Heart right ventricle (tissue), 16 donors: ENCODE data around the gene OCEL1. TPM values are rescaled to one million over a fixed set of nuclear protein-coding genes. Genes with fewer than 3 reads are reported as not detected.

Experiments
- ATAC-seq, 8 donors: fragments of 200-7000 bp; cut with Tn5 transposase; one replicate each; pipeline ENCODE4 v1.9.1; 2020; ENCODE audit warnings: mild to moderate bottlenecking in 8 of 8, moderate library complexity in 8 of 8, moderate number of reproducible peaks in 1 of 8
- DNase-seq, 2 donors: peaks; one replicate each; pipeline ENCODE4 v3.0.0-alpha.2; 2020
- H3K27ac ChIP-seq, 10 donors: fragments of 200-600 bp; sonication (generic) in 2 of 10; one replicate each; pipeline versions ENCODE4 v1.5.0 to v1.8.0; 2020 to 2022; ENCODE audit warnings: mild to moderate bottlenecking in 3 of 10
- H3K27me3 ChIP-seq, 7 donors: fragments of 200-600 bp; one replicate each; pipeline ENCODE4 v1.8.0; 2021 to 2022; ENCODE audit warnings: mild to moderate bottlenecking in 2 of 7
- H3K36me3 ChIP-seq, 9 donors: fragments of 200-600 bp; sonication (generic) in 1 of 9; one replicate each; pipeline versions ENCODE4 v1.5.0 to v1.8.0; 2020 to 2022; ENCODE audit warnings: mild to moderate bottlenecking in 2 of 9
- H3K4me1 ChIP-seq, 9 donors: fragments of 200-600 bp; sonication (generic) in 1 of 9; one replicate each; pipeline versions ENCODE4 v1.5.0 to v1.8.0; 2020 to 2022; ENCODE audit warnings: mild to moderate bottlenecking in 4 of 9
- H3K4me3 ChIP-seq, 10 donors: fragments of 200-600 bp; sonication (generic) in 2 of 10; one replicate each; pipeline versions ENCODE4 v1.5.0 to v1.8.0; 2020 to 2022; ENCODE audit warnings: mild to moderate bottlenecking in 7 of 10, moderate library complexity in 2 of 10
- H3K9me3 ChIP-seq, 11 donors: fragments of 200-600 bp in 10 of 11; sonication (generic) in 2 of 11; one replicate each; pipeline versions ENCODE4 v1.5.0 to v1.8.0; 2013 to 2022; ENCODE audit warnings: mild to moderate bottlenecking in 2 of 11, control low read depth in 1 of 11, moderate library complexity in 1 of 11
- WGBS, 2 donors: extraction: QIAGEN DNeasy Blood & Tissue Kit; methylation state at CpG; one replicate each; pipeline ENCODE4 v1.1.7; 2013; ENCODE audit warnings: inconsistent platforms in 1 of 2; 5-methylcytosine and 5-hydroxymethylcytosine counted together
- intact Hi-C, 10 donors: fragments of 100-400 bp; cut with DNase I; formaldehyde crosslinking; loops; one replicate each; pipeline versions ENCODE4 v1.11.1 to v1.14.2; 2022
- polyA plus RNA-seq, 2 donors: library from polyadenylated mRNA; stranded (reverse); fragments of 200-250 nt; gene quantifications; one replicate each; pipeline ENCODE4 v1.2.3, GENCODE V29; 2013
- total RNA-seq, 10 donors: library from RNA; stranded (reverse); fragmentation: NEBNext Ultra II Directional in 3 of 10; extraction: Animal tissue kit (Norgen Biotek cat#: 25700) in 3 of 10; gene quantifications; one replicate each; pipeline versions ENCODE4 v1.2.1 to v1.2.4, GENCODE V29; 2021 to 2023
- TF ChIP-seq, protein P1 (sequence below), 9 donors: fragments of 200-600 bp; sonication (generic) in 2 of 9; IDR thresholded peaks; one replicate each; pipeline versions ENCODE4 v1.5.0 to v1.8.0; 2021 to 2022; ENCODE audit warnings: antibody characterized with exemption in 9 of 9, mild to moderate bottlenecking in 5 of 9, moderate library complexity in 1 of 9
- donor health status: Arrhythmogenic right ventricular cardiomyopathy.
- donor health status: ischemic (EF 13 %, LVEDD 7.1; RV severe dilation, severe dysfunction).
- donor health status: healthy with polysubstance abuse.
- donor health status: DM: no; HTN: yes; CAD: no.
- donor health status: DM: no; HTN: no; CAD: no.
- donor health status: ischemic (EF 25% LVEDD 6.9; RV normal size, moderate dysfunction).
- donor health status: ischemic (EF 25% LVEDD 5.7; RV mildly dilated, moderate dysfunction).
- donor health status: healthy.
- donor health status: DM: yes; HTN: yes; CAD: no.
- donor health status: Ischemic cardiomyopathy.
- donor health status: ischemic (EF 35%, LVEDD 5.7; RV mildly dilated, moderate dysfunction).
- donor health status: nonischemic (EF 11% LVEDD 7.7; RV severe dilation, severe dysfunction).
- donor health status: DM: yes; HTN: yes; CAD: no.
- donor health status: PGD.
- donor health status: ischemic (EF 29% LVEDD 5.4; RV normal size, mild dysfunction).
- donor health status: nonischemic (EF 23%, LVEDD 6.1; RV moderate dilation, normal function).

Gene OCEL1
- total and polyA plus RNA-seq, 12 donors = 7.2 to 47.4 (median 15.3) TPM

DNA sequence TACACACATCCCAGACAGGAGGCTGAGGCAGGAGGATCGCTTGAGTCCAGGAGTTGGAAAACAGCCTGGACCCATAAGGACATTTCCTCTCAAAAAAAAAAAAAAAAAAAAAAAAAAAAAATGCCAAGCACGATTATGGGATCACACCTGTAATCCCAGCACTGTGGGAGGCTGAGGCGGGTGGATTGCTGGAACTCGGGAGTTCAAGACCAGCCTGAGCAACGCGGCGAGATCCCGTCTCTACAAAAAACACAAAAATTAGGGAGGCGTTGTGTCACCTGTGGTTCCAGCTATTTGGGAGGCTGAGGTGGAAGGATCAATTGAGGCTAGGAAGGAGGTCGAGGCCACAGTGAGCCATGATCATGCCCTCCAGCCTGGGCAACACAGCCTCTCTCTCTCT, 973 bp upstream of the OCEL1 start:
- peak overlapping the region in 1 of 10 donors; percentile 74 for H3K4me3 ChIP-seq
- DNase-seq (no peak), ATAC-seq (no peak)
- no peaks in the 10 kb centered on the region for H3K27me3 ChIP-seq
- peaks cover 0 to 27% (median 15%) of the 10 kb centered on the region in 9 donors for H3K4me1 ChIP-seq
- TF ChIP-seq, protein P1, sequence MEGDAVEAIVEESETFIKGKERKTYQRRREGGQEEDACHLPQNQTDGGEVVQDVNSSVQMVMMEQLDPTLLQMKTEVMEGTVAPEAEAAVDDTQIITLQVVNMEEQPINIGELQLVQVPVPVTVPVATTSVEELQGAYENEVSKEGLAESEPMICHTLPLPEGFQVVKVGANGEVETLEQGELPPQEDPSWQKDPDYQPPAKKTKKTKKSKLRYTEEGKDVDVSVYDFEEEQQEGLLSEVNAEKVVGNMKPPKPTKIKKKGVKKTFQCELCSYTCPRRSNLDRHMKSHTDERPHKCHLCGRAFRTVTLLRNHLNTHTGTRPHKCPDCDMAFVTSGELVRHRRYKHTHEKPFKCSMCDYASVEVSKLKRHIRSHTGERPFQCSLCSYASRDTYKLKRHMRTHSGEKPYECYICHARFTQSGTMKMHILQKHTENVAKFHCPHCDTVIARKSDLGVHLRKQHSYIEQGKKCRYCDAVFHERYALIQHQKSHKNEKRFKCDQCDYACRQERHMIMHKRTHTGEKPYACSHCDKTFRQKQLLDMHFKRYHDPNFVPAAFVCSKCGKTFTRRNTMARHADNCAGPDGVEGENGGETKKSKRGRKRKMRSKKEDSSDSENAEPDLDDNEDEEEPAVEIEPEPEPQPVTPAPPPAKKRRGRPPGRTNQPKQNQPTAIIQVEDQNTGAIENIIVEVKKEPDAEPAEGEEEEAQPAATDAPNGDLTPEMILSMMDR (IDR thresholded peaks at IDR 0.05) = no peak
- no peaks in the 10 kb centered on the region for H3K9me3 ChIP-seq
- peaks cover 0 to 23% (median 0%) of the 10 kb centered on the region in 9 donors for H3K36me3 ChIP-seq
- H3K27ac ChIP-seq = no peak overlapping the region
- WGBS, 2 donors = 83 to 85% methylated on average over 10 of the region's 10 CpGs
- intact Hi-C loops = loop anchor here in 3 of 10 donors (5.0 to 10.0 kb wide), 2 partner anchors 148 to 150 kb away; partner anchors contain the start of genes HAUS8 (in 3 of the 3) and MYO9B (in 3 of the 3)

DNA sequence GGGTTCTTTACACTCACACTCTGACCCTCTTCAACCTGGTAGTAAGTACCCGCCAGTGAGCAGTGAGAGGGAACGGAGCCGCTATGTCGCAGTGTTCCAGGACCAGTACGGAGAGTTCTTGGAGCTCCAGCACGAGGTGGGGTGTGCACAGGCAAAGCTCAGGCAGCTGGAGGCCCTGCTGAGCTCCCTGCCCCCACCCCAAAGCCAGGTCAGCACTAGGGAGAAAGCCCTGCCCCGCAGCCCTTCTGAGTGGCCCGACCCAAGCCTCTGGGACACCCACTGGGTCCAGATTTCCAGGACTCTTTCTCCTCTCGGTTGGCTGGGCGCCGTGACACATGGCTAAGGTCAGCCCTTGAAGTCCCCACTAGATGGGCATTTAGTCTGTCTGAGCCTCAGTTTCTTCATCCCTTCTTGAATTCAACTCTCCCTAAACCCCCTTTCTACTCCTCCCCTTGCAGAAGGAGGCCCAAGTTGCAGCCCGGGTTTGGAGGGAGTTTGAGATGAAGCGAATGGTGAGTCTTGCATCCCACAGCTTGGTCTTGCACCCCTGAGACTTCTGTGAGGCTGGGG, 1.9 kb downstream of the OCEL1 start:
- 69 to 77% methylated on average over 13 of the region's 13 CpGs for WGBS, 2 donors
- peaks cover 0 to 50% (median 17%) of the 10 kb centered on the region in 9 donors for H3K36me3 ChIP-seq
- intact Hi-C loops = loop anchor here in 3 of 10 donors (2.0 to 10.0 kb wide), 3 partner anchors 17 to 153 kb away; partner anchors contain the start of genes HAUS8 (in 3 of the 3), MYO9B (in 3 of the 3) and NR2F6 (in 1 of the 3)
- H3K27me3 ChIP-seq = no peaks in the 10 kb centered on the region
- no peaks in the 10 kb centered on the region for H3K9me3 ChIP-seq
- DNase-seq = no peak
- H3K4me3 ChIP-seq = no peak overlapping the region
- H3K27ac ChIP-seq = peak overlapping the region in 1 of 10 donors; percentile 21
- no peak for ATAC-seq
- TF ChIP-seq, protein P1 (IDR thresholded peaks at IDR 0.05) = no peak
- H3K4me1 ChIP-seq = peaks cover 0 to 25% (median 17%) of the 10 kb centered on the region in 9 donors

DNA sequence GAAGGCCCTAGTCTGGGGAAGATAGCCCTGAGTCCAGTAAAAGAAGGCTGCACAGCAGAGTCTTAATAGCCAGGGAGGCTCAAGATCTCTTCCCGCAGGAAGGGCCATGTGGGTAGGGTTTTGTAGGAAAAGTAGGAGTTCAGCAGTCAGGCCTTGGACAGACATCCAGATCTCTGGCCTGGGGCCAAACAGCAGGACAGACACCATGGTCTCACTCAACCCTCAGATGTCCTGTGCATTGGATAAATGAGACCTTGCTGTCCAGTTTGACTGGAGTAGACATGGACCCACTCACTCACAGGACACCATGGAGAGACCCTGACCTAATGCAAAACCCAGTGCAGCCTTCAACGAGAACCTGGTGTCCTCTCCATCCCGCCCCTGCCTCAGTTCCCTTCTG, 3.9 kb downstream of the OCEL1 start:
- H3K9me3 ChIP-seq = no peaks in the 10 kb centered on the region
- DNase-seq (no peak), ATAC-seq (no peak)
- no peak overlapping the region for H3K4me3 ChIP-seq
- no peaks in the 10 kb centered on the region for H3K27me3 ChIP-seq
- peaks cover 0 to 60% (median 18%) of the 10 kb centered on the region in 9 donors for H3K36me3 ChIP-seq
- peaks cover under 1 to 30% (median 25%) of the 10 kb centered on the region in 9 donors for H3K4me1 ChIP-seq
- H3K27ac ChIP-seq = no peak overlapping the region
- WGBS, 2 donors = 93 to 97% methylated on average over 3 of the region's 3 CpGs
- intact Hi-C loops = loop anchor here in 3 of 10 donors (5.0 to 10.0 kb wide), 2 partner anchors 153 to 155 kb away; partner anchors contain the start of genes HAUS8 (in 3 of the 3) and MYO9B (in 3 of the 3)
- TF ChIP-seq, protein P1 (IDR thresholded peaks at IDR 0.05) = no peak

DNA sequence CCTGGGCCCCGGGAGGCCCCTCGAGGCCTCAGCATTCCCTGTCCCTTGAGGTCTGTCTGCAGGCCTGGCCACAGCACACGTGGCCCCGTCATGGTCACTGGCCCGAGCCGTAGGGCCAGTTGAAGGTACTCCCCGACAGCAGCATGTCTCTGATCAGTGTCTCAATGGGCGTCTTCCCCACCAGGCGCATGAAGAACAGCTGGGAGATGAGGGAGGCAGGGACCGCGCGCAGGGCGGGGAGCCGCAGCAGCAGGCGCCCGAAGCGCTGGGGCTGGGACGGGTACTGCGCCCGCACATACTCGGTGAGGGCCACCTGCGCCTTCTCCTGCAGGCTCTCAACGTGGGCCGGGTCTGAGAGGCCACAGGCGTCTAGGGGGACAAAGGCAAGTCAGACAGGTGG, 6.2 kb downstream of the OCEL1 start:
- 91% methylated on average over 25 of the region's 25 CpGs for WGBS, 2 donors
- H3K27ac ChIP-seq = no peak overlapping the region
- H3K9me3 ChIP-seq = no peaks in the 10 kb centered on the region
- no peaks in the 10 kb centered on the region for H3K27me3 ChIP-seq
- DNase-seq (no peak), ATAC-seq (peak in 1 of 8 donors; percentile 1)
- peaks cover 0 to 64% (median 18%) of the 10 kb centered on the region in 9 donors for H3K36me3 ChIP-seq
- H3K4me3 ChIP-seq = no peak overlapping the region
- TF ChIP-seq, protein P1 (IDR thresholded peaks at IDR 0.05) = no peak
- peaks cover 12 to 30% (median 25%) of the 10 kb centered on the region in 9 donors for H3K4me1 ChIP-seq
- intact Hi-C loops = no loop called here
